Endothelial cell (in vitro differentiated cells): ENCODE results near the gene POLE. TPM values are rescaled to one million over a fixed set of nuclear protein-coding genes. Genes with fewer than 3 reads are reported as not detected.

ENCODE experiments used
- DNase-seq: peaks from one replicate; pipeline ENCODE4 v3.0.0; 2021; ENCODE audit warnings: low spot score
- H3K27ac Mint-ChIP-seq: one replicate; pipeline ENCODE4 v1.8.0; 2021; ENCODE audit warnings: mixed read lengths, inconsistent platforms; ENCODE audit not compliant: unreplicated experiment
- H3K27me3 Mint-ChIP-seq: one replicate; pipeline ENCODE4 v1.8.0; 2021; ENCODE audit warnings: mild to moderate bottlenecking, moderate library complexity, mixed read lengths, inconsistent platforms; ENCODE audit not compliant: unreplicated experiment
- H3K36me3 Mint-ChIP-seq: one replicate; pipeline ENCODE4 v1.8.0; 2021; ENCODE audit warnings: mild to moderate bottlenecking, low read depth, mixed read lengths, inconsistent platforms; ENCODE audit not compliant: unreplicated experiment
- H3K4me1 Mint-ChIP-seq: one replicate; pipeline ENCODE4 v1.8.0; 2021; ENCODE audit warnings: mild to moderate bottlenecking, mixed read lengths, inconsistent platforms; ENCODE audit not compliant: unreplicated experiment
- H3K4me3 Mint-ChIP-seq: one replicate; pipeline ENCODE4 v1.8.0; 2021; ENCODE audit warnings: mild to moderate bottlenecking, mixed read lengths, inconsistent platforms; ENCODE audit not compliant: unreplicated experiment
- H3K9me3 Mint-ChIP-seq: one replicate; pipeline ENCODE4 v1.8.0; 2021; ENCODE audit warnings: mixed read lengths, inconsistent platforms; ENCODE audit not compliant: unreplicated experiment
- total RNA-seq: library from RNA; stranded (reverse); fragmentation: NEBNext Ultra II Directional; extraction: Animal tissue kit (Norgen Biotek cat#: 25700); gene quantifications from one replicate; pipeline ENCODE4 v1.2.1, GENCODE V29; 2021; ENCODE audit not compliant: unreplicated experiment
- TF ChIP-seq, protein P1 (sequence below): fragments of 200-600 bp; sonication (generic); IDR thresholded peaks from one replicate; pipeline ENCODE4 v1.5.0; 2021; ENCODE audit warnings: antibody characterized with exemption; ENCODE audit not compliant: unreplicated experiment

Gene POLE
- total RNA-seq, 1 donor from 2014 or later: 137 TPM

DNA sequence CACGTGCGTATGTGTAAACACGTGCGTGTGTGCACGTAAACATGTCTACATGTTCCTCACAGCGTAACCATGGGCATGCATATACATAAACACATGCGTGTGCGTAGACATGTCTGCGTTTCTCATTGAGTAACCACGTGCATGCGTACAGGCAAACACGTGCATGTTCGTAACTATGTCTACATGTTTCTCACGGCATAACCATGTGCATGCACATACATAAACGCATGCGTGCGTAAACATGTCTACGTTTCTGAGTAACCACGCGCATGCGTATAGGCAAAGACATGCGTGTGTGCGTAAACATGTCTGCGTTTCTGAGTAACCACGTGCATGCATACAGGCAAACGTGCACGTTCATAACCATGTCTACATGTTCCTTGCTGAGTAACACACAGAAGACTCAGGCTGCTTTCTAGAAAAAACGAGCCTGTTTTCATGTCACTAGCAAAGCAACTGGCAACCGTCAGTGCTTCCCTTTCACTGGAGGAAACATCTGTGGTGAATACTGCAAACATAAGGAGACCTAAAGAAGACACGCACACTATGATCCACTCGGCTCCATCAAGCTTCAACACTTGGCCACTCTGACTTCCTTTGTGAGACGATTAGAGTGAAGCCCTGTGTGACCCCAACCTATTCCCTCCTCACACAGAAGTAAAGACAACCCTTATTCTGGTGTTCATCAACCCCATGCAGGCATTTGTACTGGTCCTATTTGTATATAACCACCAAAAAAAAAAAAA is 28.8 kb downstream of the POLE start:
- Mint-ChIP-seq H3K27me3 (peaks cover 8% of the 10 kb centered on the region), H3K27ac (peak overlapping the region; percentile 87), H3K36me3 (peaks cover 52% of the 10 kb centered on the region), H3K9me3 (no peaks in the 10 kb centered on the region), H3K4me3 (peak overlapping the region; percentile 58), H3K4me1 (peaks cover 55% of the 10 kb centered on the region)
- no peak for DNase-seq
- TF ChIP-seq, protein P1, sequence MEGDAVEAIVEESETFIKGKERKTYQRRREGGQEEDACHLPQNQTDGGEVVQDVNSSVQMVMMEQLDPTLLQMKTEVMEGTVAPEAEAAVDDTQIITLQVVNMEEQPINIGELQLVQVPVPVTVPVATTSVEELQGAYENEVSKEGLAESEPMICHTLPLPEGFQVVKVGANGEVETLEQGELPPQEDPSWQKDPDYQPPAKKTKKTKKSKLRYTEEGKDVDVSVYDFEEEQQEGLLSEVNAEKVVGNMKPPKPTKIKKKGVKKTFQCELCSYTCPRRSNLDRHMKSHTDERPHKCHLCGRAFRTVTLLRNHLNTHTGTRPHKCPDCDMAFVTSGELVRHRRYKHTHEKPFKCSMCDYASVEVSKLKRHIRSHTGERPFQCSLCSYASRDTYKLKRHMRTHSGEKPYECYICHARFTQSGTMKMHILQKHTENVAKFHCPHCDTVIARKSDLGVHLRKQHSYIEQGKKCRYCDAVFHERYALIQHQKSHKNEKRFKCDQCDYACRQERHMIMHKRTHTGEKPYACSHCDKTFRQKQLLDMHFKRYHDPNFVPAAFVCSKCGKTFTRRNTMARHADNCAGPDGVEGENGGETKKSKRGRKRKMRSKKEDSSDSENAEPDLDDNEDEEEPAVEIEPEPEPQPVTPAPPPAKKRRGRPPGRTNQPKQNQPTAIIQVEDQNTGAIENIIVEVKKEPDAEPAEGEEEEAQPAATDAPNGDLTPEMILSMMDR: no peak

- H3K9me3 Mint-ChIP-seq: no peaks in the 10 kb centered on the region
- TF ChIP-seq, protein P1: no peak
- peaks cover 46% of the 10 kb centered on the region for H3K36me3 Mint-ChIP-seq
- no peak overlapping the region for H3K27ac Mint-ChIP-seq
- peak overlapping the region; percentile 58 for H3K4me3 Mint-ChIP-seq
- no peak for DNase-seq
- H3K27me3 Mint-ChIP-seq: peaks cover 7% of the 10 kb centered on the region
- H3K4me1 Mint-ChIP-seq: peaks cover 43% of the 10 kb centered on the region
Observed at GRCh38 chr12:132657004-132657727, 30.0 kb downstream of the POLE start.

DNA sequence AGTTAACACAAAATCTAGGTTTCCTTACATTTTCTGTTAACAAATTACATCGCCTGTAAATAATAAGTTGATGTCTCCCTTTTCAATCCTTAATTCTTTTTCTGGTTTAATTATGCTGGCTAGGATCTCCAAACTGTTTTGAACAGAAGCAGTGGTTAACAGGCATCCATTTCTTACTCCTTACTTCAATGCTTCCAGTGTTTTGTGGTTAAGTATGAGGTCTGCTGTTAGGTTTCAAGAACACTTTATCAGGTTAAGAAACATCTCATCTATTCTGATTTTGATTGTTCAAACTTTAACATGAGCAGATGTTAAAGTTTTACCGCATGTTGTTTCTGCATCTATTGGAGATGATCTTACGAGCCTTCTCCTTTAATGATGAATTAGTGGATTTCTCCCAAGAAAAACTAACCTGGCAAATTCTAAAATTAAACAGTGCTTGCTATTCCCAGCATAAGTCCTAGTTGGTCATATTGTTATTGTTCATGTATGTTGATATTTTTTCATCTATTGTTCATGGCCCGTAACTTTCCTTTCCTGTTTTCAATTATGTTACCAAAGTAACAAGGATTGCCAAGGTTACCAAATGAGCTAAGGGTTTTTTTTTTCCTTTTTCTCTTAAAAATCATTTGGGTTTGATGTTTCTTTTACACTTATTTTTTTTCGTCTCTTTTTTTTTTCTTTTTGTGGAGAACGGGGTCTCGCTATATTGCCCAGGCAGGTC is 33.4 kb downstream of the POLE start:
- H3K4me1 Mint-ChIP-seq: peaks cover 12% of the 10 kb centered on the region
- DNase-seq: no peak
- H3K36me3 Mint-ChIP-seq: peaks cover 31% of the 10 kb centered on the region
- no peaks in the 10 kb centered on the region for H3K9me3 Mint-ChIP-seq
- no peak overlapping the region for H3K4me3 Mint-ChIP-seq
- TF ChIP-seq, protein P1: no peak
- peak overlapping the region; percentile 44 for H3K27ac Mint-ChIP-seq
- no peaks in the 10 kb centered on the region for H3K27me3 Mint-ChIP-seq

DNA sequence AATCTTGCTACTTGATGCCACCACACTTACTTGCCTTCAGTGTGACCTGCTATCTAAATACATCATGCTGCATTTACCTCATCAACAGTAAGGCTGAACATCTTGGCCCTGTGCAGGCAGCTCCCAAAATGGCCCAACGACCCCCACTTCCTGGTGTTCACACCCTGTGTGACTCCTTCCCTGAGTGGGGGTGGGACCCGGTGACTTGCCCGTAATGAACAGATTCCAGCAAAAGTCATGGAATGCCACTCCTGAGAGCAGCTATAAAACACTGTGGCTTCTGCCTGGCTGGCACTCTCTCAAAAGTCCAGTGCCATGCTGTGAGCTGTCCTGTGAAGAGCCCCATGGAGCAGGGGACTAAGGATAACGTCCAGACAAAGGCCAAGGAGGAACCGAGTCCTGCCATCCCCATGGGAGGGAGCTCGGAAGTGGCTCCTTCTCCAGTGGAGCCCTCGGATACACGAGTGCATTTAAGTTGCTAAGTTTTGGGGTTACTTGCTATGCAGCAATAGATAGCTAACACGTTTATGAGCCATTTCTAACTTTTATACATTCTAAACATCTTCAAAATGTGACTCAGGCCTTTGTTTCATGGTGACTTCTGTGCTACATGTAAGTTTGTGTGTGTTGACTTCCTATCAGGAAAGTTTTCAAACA is 35.6 kb downstream of the POLE start:
- no peak for DNase-seq
- TF ChIP-seq, protein P1: no peak
- H3K36me3 Mint-ChIP-seq: peaks cover 35% of the 10 kb centered on the region
- no peaks in the 10 kb centered on the region for H3K27me3 Mint-ChIP-seq
- peak overlapping the region; percentile 35 for H3K4me3 Mint-ChIP-seq
- H3K4me1 Mint-ChIP-seq: peaks cover 2% of the 10 kb centered on the region
- H3K9me3 Mint-ChIP-seq: no peaks in the 10 kb centered on the region
- H3K27ac Mint-ChIP-seq: peak overlapping the region; percentile 48
